Mesenchymal stem cell (in vitro differentiated cells and primary cell): Measurements from ENCODE around the gene VTN. TPM values are rescaled to one million over a fixed set of nuclear protein-coding genes. Genes with fewer than 3 reads are reported as not detected.

ENCODE experiments used
- DNase-seq: peaks from one replicate; pipeline ENCODE4 v3.0.0-alpha.2; 2013
- H2AFZ ChIP-seq: one replicate; pipeline ENCODE4 v1.6.1; 2013; ENCODE audit warnings: low read depth, mild to moderate bottlenecking, control low read depth, inconsistent platforms, low read length, moderate library complexity
- H2AK5ac ChIP-seq: 2 replicates; pipeline ENCODE4 v1.6.1; 2013; ENCODE audit warnings: low read length, moderate library complexity, mild to moderate bottlenecking, inconsistent platforms; ENCODE audit not compliant: severe bottlenecking
- H2BK120ac ChIP-seq: one replicate; pipeline ENCODE4 v1.6.1; 2013; ENCODE audit warnings: low read depth, mild to moderate bottlenecking, inconsistent platforms, low read length, moderate library complexity
- H2BK12ac ChIP-seq, 2 experiments: one replicate each; pipeline ENCODE4 v1.6.1; 2013; ENCODE audit warnings: inconsistent platforms in 2 of 2, low read length in 2 of 2, mild to moderate bottlenecking in 2 of 2, moderate library complexity in 2 of 2, control low read depth in 1 of 2
- H2BK15ac ChIP-seq: one replicate; pipeline ENCODE4 v1.6.1; 2013; ENCODE audit warnings: mild to moderate bottlenecking, low read depth, inconsistent platforms; ENCODE audit not compliant: poor library complexity, severe bottlenecking
- H2BK5ac ChIP-seq: 2 replicates; pipeline ENCODE4 v1.6.1; 2013; ENCODE audit warnings: low read depth, mild to moderate bottlenecking, low read length, control low read depth, inconsistent platforms; ENCODE audit not compliant: poor library complexity, severe bottlenecking
- H3K14ac ChIP-seq, 2 experiments: one replicate each; pipeline ENCODE4 v1.6.1; 2013; ENCODE audit warnings: inconsistent platforms in 2 of 2, low read length in 2 of 2, control low read depth in 1 of 2, mild to moderate bottlenecking in 1 of 2, moderate library complexity in 1 of 2
- H3K18ac ChIP-seq, 2 experiments: one replicate each; pipeline ENCODE4 v1.6.1; 2013; ENCODE audit warnings: inconsistent platforms in 2 of 2, low read length in 2 of 2, control low read depth in 1 of 2, low read depth in 1 of 2, mild to moderate bottlenecking in 1 of 2
- H3K23ac ChIP-seq, 2 experiments: one replicate each; pipeline ENCODE4 v1.6.1; 2013; ENCODE audit warnings: inconsistent platforms in 2 of 2, low read length in 2 of 2, mild to moderate bottlenecking in 2 of 2, moderate library complexity in 2 of 2, control low read depth in 1 of 2
- H3K27ac ChIP-seq: 2 replicates; pipeline ENCODE4 v1.5.1; 2013; ENCODE audit warnings: mild to moderate bottlenecking, moderate library complexity, low read length, control low read depth, inconsistent platforms; ENCODE audit not compliant: poor library complexity, severe bottlenecking
- H3K27me3 ChIP-seq, 2 experiments: 2 replicates each; pipeline versions ENCODE4 v1.6.1 to v1.7.0; 2013; ENCODE audit warnings: low read length in 2 of 2, mild to moderate bottlenecking in 2 of 2, moderate library complexity in 2 of 2, control low read depth in 1 of 2, inconsistent platforms in 1 of 2; ENCODE audit not compliant: control insufficient read depth in 1 of 2, insufficient read depth in 1 of 2
- H3K36me3 ChIP-seq, 2 experiments: 2 replicates each; pipeline versions ENCODE4 v1.6.1 to v1.7.0; 2013; ENCODE audit warnings: low read length in 2 of 2, control low read depth in 1 of 2, inconsistent platforms in 1 of 2, low read depth in 1 of 2, mild to moderate bottlenecking in 1 of 2; ENCODE audit not compliant: insufficient read depth in 2 of 2, control insufficient read depth in 1 of 2
- H3K4ac ChIP-seq, 2 experiments: one replicate each; pipeline ENCODE4 v1.6.1; 2013; ENCODE audit warnings: inconsistent platforms in 2 of 2, low read length in 2 of 2, mild to moderate bottlenecking in 2 of 2, moderate library complexity in 2 of 2, control low read depth in 1 of 2, low read depth in 1 of 2
- H3K4me1 ChIP-seq: 2 replicates; pipeline ENCODE4 v1.6.1; 2013; ENCODE audit warnings: low read depth, low read length, control low read depth; ENCODE audit not compliant: control insufficient read depth, insufficient read depth
- H3K4me2 ChIP-seq: 2 replicates; pipeline ENCODE4 v1.6.1; 2013; ENCODE audit warnings: low read length, mild to moderate bottlenecking, inconsistent platforms; ENCODE audit not compliant: poor library complexity, severe bottlenecking
- H3K4me3 ChIP-seq, 2 experiments: 2 replicates each; pipeline versions ENCODE4 v1.5.1 to v1.7.0; 2013; ENCODE audit warnings: low read length in 2 of 2, mild to moderate bottlenecking in 2 of 2, control low read depth in 1 of 2, low read depth in 1 of 2; ENCODE audit not compliant: insufficient read depth in 1 of 2
- H3K79me1 ChIP-seq: replicated peaks from 2 replicates; pipeline ENCODE4 v1.6.1; 2013; ENCODE audit warnings: mild to moderate bottlenecking, control low read depth, low read length, inconsistent platforms; ENCODE audit not compliant: poor library complexity, severe bottlenecking
- H3K9ac ChIP-seq: 2 replicates; pipeline ENCODE4 v1.7.0; 2013; ENCODE audit warnings: mild to moderate bottlenecking, low read length, moderate library complexity
- H3K9me3 ChIP-seq: 2 replicates; pipeline ENCODE4 v1.7.0; 2013; ENCODE audit warnings: mild to moderate bottlenecking, low read length; ENCODE audit not compliant: control insufficient read depth
- H4K8ac ChIP-seq: one replicate; pipeline ENCODE4 v1.6.1; 2013; ENCODE audit warnings: inconsistent platforms, mild to moderate bottlenecking, low read length, moderate library complexity
- H4K91ac ChIP-seq: one replicate; pipeline ENCODE4 v1.6.1; 2013; ENCODE audit warnings: mild to moderate bottlenecking, low read length, inconsistent platforms
- WGBS: methylation state at CpG from one replicate; pipeline ENCODE4 v1.1.7; 2013; ENCODE audit warnings: mixed read lengths; 5-methylcytosine and 5-hydroxymethylcytosine counted together
- polyA plus RNA-seq, 2 experiments: library from polyadenylated mRNA; stranded (reverse); fragments of 200-250 nt; gene quantifications; one replicate each; pipeline ENCODE4 v1.2.3, GENCODE V29; 2013

The VTN gene
- polyA plus RNA-seq (2013, experiment 1 of 2) = 0.76 TPM
- 0.58 TPM for polyA plus RNA-seq (2013, experiment 2 of 2)

GRCh38 chr17:28370035-28370743, at the start of gene VTN:
TSS of gene VTN (minus strand) at chr17:28370307. CDS start at chr17:28370203, 104 bp downstream.
- no peak within 1 kb of the TSS for H4K91ac ChIP-seq
- no peak within 1 kb of the TSS for H2AFZ ChIP-seq
- peak within 1 kb of the TSS in 1 of 2 experiments; percentile 81 for H3K4me3 ChIP-seq
- H3K14ac ChIP-seq = no peak within 1 kb of the TSS
- H2BK5ac ChIP-seq = no peak within 1 kb of the TSS
- DNase-seq = peak; percentile 50
- H3K9me3 ChIP-seq = no peaks in the 10 kb centered on the region
- H3K4ac ChIP-seq = no peak within 1 kb of the TSS
- H2BK12ac ChIP-seq = no peak within 1 kb of the TSS
- H3K18ac ChIP-seq = peak within 1 kb of the TSS in 1 of 2 experiments; percentile 21
- no peak within 1 kb of the TSS for H4K8ac ChIP-seq
- H2AK5ac ChIP-seq = no peak within 1 kb of the TSS
- peak within 1 kb of the TSS; percentile 87 for H3K4me2 ChIP-seq
- WGBS = 34% methylated on average over 6 of the region's 8 CpGs
- H3K27me3 ChIP-seq = peaks cover 0 to 11% of the 10 kb centered on the region in 2 experiments
- H3K4me1 ChIP-seq = peaks cover 21% of the 10 kb centered on the region
- no peaks in the 10 kb centered on the region for H3K79me1 ChIP-seq
- no peak within 1 kb of the TSS for H2BK120ac ChIP-seq
- peak within 1 kb of the TSS; percentile 15 for H3K27ac ChIP-seq
- H2BK15ac ChIP-seq = no peak within 1 kb of the TSS
- H3K9ac ChIP-seq = peak within 1 kb of the TSS; percentile 33
- no peak within 1 kb of the TSS for H3K23ac ChIP-seq
- peaks cover 0 to 16% of the 10 kb centered on the region in 2 experiments for H3K36me3 ChIP-seq

GRCh38 chr17:28416703-28417311, 46.7 kb upstream of the VTN start:
- no peak overlapping the region for H2BK120ac ChIP-seq
- H3K23ac ChIP-seq = no peak overlapping the region
- H3K27ac ChIP-seq = no peak overlapping the region
- no peaks in the 10 kb centered on the region for H3K9me3 ChIP-seq
- no peak overlapping the region for H3K4me3 ChIP-seq
- H3K9ac ChIP-seq = no peak overlapping the region
- no peak overlapping the region for H3K18ac ChIP-seq
- no peak overlapping the region for H2BK15ac ChIP-seq
- peaks cover 38% of the 10 kb centered on the region in 2 experiments for H3K27me3 ChIP-seq
- H2AK5ac ChIP-seq = no peak overlapping the region
- no peak overlapping the region for H3K4me2 ChIP-seq
- no peak overlapping the region for H4K91ac ChIP-seq
- no peak overlapping the region for H2BK5ac ChIP-seq
- peak; percentile 66 for DNase-seq
- H3K4me1 ChIP-seq = peaks cover 2% of the 10 kb centered on the region
- H3K79me1 ChIP-seq = no peaks in the 10 kb centered on the region
- H4K8ac ChIP-seq = no peak overlapping the region
- no peak overlapping the region for H3K4ac ChIP-seq
- no peaks in the 10 kb centered on the region for H3K36me3 ChIP-seq
- WGBS = 23% methylated on average over 12 of the region's 13 CpGs
- no peak overlapping the region for H3K14ac ChIP-seq
- H2BK12ac ChIP-seq = no peak overlapping the region
- no peak overlapping the region for H2AFZ ChIP-seq

- H2BK12ac ChIP-seq = no peak overlapping the region
- 80% methylated on average over 3 of the region's 3 CpGs for WGBS
- no peak overlapping the region for H3K4ac ChIP-seq
- H3K4me1 ChIP-seq = peaks cover 2% of the 10 kb centered on the region
- no peak overlapping the region for H4K8ac ChIP-seq
- no peak overlapping the region for H4K91ac ChIP-seq
- no peak overlapping the region for H3K18ac ChIP-seq
- no peak overlapping the region for H2BK120ac ChIP-seq
- DNase-seq = no peak
- no peak overlapping the region for H2BK5ac ChIP-seq
- H2BK15ac ChIP-seq = no peak overlapping the region
- H3K4me2 ChIP-seq = no peak overlapping the region
- no peak overlapping the region for H2AFZ ChIP-seq
- H3K27ac ChIP-seq = no peak overlapping the region
- no peak overlapping the region for H3K23ac ChIP-seq
- no peak overlapping the region for H3K9ac ChIP-seq
- no peaks in the 10 kb centered on the region for H3K9me3 ChIP-seq
- H2AK5ac ChIP-seq = no peak overlapping the region
- H3K4me3 ChIP-seq = no peak overlapping the region
- no peak overlapping the region for H3K14ac ChIP-seq
- no peaks in the 10 kb centered on the region for H3K79me1 ChIP-seq
- H3K36me3 ChIP-seq = no peaks in the 10 kb centered on the region
- peaks cover 44 to 47% of the 10 kb centered on the region in 2 experiments for H3K27me3 ChIP-seq
Observed at GRCh38 chr17:28415886-28416285, 45.8 kb upstream of the VTN start.

DNA sequence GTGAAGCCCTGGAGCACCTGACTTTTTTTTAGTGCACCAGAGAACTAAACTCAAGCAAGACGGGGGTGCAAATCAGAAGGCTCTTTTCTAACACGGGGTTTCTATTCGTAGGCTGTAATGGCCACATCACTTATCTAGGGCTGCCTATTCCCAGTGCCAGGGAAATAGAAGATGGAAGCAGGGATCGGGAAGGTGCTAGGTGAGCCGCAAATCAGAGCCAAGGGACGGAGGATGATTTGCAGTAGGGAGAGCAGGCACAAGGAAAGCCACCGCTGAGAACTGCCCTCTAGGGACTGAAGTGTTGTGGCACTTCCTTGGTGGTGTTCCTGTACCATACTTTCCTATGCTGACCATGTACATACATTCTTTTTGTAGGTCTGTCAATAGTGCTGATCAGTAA, 43.7 kb upstream of the VTN start:
- no peak overlapping the region for H4K91ac ChIP-seq
- no peak for DNase-seq
- no peak overlapping the region for H3K4ac ChIP-seq
- no peak overlapping the region for H2BK12ac ChIP-seq
- H4K8ac ChIP-seq = no peak overlapping the region
- no peak overlapping the region for H3K23ac ChIP-seq
- H3K27ac ChIP-seq = no peak overlapping the region
- no peaks in the 10 kb centered on the region for H3K79me1 ChIP-seq
- no peak overlapping the region for H3K4me3 ChIP-seq
- H3K36me3 ChIP-seq = no peaks in the 10 kb centered on the region
- no peak overlapping the region for H2BK5ac ChIP-seq
- peaks cover 2% of the 10 kb centered on the region for H3K4me1 ChIP-seq
- peaks cover 45 to 53% of the 10 kb centered on the region in 2 experiments for H3K27me3 ChIP-seq
- no peak overlapping the region for H3K14ac ChIP-seq
- no peaks in the 10 kb centered on the region for H3K9me3 ChIP-seq
- WGBS = 79% methylated on average over 7 of the region's 7 CpGs
- no peak overlapping the region for H2BK120ac ChIP-seq
- no peak overlapping the region for H3K4me2 ChIP-seq
- no peak overlapping the region for H2AK5ac ChIP-seq
- no peak overlapping the region for H3K18ac ChIP-seq
- H3K9ac ChIP-seq = no peak overlapping the region
- no peak overlapping the region for H2BK15ac ChIP-seq
- no peak overlapping the region for H2AFZ ChIP-seq
